ENCODE data around the gene CISD3.
"Not testable (repeated sequence)": the region's sequence is repeated elsewhere in the genome, so short reads cannot be mapped to it uniquely, and the experiment has no call there.

Gene CISD3

DNA sequence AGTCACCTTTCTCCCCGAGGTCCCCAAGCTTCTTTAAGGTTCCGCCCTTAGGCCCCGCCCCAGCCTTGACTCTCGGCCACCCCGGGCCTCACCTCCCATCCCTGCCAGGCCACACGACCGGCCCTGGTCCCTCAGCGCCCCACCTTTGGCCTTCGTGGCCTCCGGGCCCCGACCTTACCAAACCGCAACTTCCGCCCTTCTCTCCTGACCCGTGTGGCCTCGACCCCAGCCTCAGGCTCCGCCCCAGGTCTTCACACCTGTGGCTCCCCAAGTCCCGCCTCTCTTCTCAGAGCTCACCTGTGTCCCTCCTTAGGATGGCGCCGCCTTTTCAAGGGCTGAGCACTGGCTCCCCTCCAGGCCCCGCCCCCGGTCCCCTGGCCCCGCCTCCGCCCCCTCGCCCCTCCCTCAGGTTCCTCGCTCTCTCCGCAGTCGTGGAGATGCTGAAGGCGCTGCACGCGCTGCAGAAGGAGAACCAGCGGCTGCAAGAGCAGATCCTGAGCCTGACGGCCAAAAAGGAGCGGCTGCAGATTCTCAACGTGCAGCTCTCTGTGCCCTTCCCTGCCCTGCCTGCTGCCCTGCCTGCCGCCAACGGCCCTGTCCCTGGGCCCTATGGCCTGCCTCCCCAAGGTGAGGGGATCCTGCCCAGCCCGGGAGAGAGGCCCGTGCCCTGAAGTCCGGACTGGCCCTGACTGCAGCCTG lies 10.0 kb upstream of the CISD3 start:
- TF ChIP-seq, protein P1, sequence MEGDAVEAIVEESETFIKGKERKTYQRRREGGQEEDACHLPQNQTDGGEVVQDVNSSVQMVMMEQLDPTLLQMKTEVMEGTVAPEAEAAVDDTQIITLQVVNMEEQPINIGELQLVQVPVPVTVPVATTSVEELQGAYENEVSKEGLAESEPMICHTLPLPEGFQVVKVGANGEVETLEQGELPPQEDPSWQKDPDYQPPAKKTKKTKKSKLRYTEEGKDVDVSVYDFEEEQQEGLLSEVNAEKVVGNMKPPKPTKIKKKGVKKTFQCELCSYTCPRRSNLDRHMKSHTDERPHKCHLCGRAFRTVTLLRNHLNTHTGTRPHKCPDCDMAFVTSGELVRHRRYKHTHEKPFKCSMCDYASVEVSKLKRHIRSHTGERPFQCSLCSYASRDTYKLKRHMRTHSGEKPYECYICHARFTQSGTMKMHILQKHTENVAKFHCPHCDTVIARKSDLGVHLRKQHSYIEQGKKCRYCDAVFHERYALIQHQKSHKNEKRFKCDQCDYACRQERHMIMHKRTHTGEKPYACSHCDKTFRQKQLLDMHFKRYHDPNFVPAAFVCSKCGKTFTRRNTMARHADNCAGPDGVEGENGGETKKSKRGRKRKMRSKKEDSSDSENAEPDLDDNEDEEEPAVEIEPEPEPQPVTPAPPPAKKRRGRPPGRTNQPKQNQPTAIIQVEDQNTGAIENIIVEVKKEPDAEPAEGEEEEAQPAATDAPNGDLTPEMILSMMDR (IDR thresholded peaks at IDR 0.05; ENCODE audit: low read depth, low read length), result no peak
- no peak for DNase-seq (ENCODE audit: low read depth in 2 of 2)
- no peak overlapping the region for H3K4me3 ChIP-seq (replicated peaks in 1 of 2; ENCODE audit: low read depth in 2 of 2, low read length in 2 of 2)

- H3K4me3 ChIP-seq (replicated peaks in 1 of 2; ENCODE audit: low read depth in 2 of 2, low read length in 2 of 2), result no peak overlapping the region
- TF ChIP-seq, protein P1 (IDR thresholded peaks at IDR 0.05; ENCODE audit: low read depth, low read length), result no peak
- DNase-seq (ENCODE audit: low read depth in 2 of 2), result no peak
These were observed 9.2 kb upstream of the CISD3 start for GRCh38 chr17:38720941-38721340.

- H3K4me3 ChIP-seq (replicated peaks in 1 of 2; ENCODE audit: low read depth in 2 of 2, low read length in 2 of 2), result no peak overlapping the region
- no peak for DNase-seq (ENCODE audit: low read depth in 2 of 2)
- TF ChIP-seq, protein P1 (IDR thresholded peaks at IDR 0.05; ENCODE audit: low read depth, low read length), result no peak
These were observed 8.3 kb upstream of the CISD3 start for GRCh38 chr17:38721802-38722201.

DNA sequence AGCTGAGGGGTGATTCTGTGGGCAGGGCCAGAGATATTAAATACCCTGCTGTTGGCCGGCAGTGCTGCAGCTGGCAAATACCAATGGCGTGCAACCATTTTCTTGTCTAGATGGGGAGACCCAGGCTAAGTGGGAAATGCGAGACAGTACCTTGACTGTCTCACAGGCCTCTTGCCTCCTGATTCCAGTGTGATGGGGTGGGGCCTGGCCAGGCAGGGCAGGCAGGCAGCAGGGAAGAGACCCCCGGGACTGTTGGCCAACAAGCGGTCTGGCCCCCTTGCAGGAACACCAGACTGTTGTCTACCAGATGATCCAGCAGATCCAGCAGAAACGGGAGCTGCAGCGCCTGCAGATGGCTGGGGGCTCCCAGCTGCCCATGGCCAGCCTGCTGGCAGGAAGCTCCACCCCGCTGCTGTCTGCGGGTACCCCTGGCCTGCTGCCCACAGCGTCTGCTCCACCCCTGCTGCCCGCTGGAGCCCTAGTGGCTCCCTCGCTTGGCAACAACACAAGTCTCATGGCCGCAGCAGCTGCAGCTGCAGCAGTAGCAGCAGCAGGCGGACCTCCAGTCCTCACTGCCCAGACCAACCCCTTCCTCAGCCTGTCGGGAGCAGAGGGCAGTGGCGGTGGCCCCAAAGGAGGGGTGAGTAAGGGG lies 5.7 kb upstream of the CISD3 start:
- TF ChIP-seq, protein P1 (IDR thresholded peaks at IDR 0.05; ENCODE audit: low read depth, low read length), result no peak
- no peak for DNase-seq (ENCODE audit: low read depth in 2 of 2)
- no peak overlapping the region for H3K4me3 ChIP-seq (replicated peaks in 1 of 2; ENCODE audit: low read depth in 2 of 2, low read length in 2 of 2)

- H3K4me3 ChIP-seq (replicated peaks in 1 of 2; ENCODE audit: low read depth in 2 of 2, low read length in 2 of 2), result no peak overlapping the region
- no peak for DNase-seq (ENCODE audit: low read depth in 2 of 2)
- TF ChIP-seq, protein P1 (IDR thresholded peaks at IDR 0.05; ENCODE audit: low read depth, low read length), result no peak
These were observed 5.1 kb upstream of the CISD3 start for GRCh38 chr17:38725066-38725465.

DNA sequence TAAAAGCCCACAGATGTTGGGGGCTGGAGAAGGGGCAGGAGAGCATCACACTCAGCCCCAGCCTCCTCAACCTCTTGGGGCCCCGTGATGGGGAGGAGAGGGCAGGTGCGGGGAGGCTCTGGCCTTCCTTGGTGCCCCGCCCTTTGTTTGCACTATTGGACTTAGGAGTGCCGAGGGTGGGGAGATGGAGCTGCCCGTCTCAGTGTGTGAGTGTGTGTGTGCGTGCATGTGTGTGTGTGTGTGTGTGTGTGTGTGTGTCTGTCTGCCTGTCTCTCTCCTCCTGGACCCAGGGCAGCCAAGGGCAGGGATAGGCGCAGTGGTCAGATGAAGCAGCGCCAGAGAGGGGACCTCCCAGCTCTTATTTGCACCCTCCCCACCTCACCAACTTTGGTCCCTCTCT lies 4.0 kb upstream of the CISD3 start:
- not testable (repeated sequence) for DNase-seq (ENCODE audit: low read depth in 2 of 2); H3K4me3 ChIP-seq (replicated peaks in 1 of 2; ENCODE audit: low read depth in 2 of 2, low read length in 2 of 2)

DNA sequence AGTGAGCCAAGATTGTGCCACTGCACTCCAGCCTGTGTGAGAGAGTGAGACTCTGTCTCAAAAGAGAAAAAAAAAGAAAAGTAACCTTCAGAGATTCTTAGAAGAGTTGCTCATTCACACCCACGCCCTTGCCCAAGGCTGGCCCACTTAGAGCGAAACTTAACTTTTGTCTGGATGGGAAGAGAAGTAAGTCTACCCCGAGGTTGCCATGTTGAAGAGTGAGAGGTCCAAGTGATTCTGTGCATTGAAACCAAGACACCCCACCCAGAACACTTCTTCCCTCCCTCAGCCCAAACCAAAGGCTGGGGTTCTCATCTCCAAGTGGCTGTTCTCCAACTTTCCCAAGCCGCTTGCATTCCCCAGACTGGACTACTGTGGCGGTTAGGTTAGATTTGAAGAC lies 2.4 kb upstream of the CISD3 start:
- DNase-seq (ENCODE audit: low read depth in 2 of 2), result no peak
- TF ChIP-seq, protein P1 (IDR thresholded peaks at IDR 0.05; ENCODE audit: low read depth, low read length), result no peak
- no peak overlapping the region for H3K4me3 ChIP-seq (replicated peaks in 1 of 2; ENCODE audit: low read depth in 2 of 2, low read length in 2 of 2)
